NCI-H1436 treated with DMSO at 0.1 percent for 48 hours (cell line): ENCODE results near the gene MAP4K2.

Experiments used
- DNase-seq: peaks from one replicate; lab custom pipeline; 2025; lab: John Stamatoyannopoulos, UW

Gene MAP4K2

DNA sequence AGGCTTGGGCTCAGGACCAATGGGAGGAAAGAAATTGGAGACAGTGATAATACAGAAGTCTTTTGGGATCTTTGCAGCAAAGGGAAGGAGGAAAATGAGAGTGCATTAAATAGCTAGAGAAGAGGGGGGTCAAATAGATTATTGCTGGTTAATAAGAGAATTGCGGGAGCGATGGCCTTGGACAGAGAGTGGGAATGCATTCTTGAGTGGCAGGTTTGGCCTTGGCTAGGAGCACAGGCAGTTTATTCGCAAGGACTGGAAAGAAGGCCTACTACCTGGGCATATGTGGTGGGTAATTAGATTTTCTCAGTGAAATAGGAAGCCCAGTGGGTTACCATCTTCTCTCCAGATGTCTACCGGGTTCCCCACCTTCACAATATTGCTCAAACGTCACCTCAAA lies 10.8 kb upstream of the MAP4K2 start:
- no peak for DNase-seq

DNA sequence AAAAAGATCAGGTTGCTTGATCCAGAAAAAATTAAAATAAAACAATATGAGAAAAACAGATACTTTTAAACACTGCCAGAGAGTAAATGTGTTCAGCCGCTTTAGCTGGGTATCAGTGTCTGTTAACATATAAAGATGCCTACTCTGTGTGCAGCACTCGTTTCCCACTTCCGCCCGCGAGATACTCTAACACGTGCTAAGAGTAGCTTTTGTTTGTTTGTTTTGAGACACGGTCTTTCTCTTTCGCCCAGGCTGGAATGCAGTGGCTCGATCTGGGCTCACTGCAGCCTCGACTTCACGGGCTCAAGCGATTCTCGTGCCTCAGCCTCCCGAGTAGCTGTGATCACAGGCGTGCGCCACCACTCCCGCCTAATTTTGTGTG lies 7.9 kb upstream of the MAP4K2 start:
- DNase-seq: no peak

DNA sequence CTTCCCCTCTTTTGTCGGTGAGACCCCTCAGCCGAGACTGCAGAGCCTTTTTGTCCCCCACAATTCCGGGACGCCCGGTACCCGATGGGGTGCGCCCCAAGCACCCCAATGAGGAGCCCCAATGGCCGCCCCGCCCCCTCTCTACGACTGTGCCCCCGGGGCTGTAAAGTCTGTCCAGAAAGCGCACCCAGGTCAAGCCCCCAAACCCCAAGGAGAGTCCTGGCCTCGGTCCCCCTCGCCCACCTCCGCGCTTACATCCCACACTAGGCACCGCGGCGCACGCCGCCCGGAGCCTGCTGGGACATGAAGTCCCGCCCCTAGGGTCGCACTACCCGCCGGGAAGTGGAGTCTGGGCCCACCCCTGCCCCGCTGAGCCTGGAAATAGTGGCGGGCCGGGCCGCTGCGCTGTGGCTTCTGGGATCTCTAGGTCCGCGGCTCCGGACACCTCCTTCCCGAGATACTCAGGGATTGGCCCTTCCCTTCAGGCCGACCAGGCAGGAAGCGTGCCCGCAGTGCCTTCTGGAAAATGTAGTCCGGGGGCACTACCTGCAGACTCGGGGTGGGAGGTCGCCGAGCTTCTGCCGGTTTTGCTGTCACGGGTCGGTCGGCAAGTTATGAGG lies 7.4 kb upstream of the MAP4K2 start, which contains the start of gene MEN1:
Gene MEN1, minus strand, starts transcription at position 281 of the 620 bp plus-strand sequence. CDS start 442 bp downstream, outside the sequence.
- DNase-seq: peak; percentile 88

- DNase-seq: no peak
Measured at GRCh38 chr11:64809781-64810241, 6.8 kb upstream of the MAP4K2 start.

DNA sequence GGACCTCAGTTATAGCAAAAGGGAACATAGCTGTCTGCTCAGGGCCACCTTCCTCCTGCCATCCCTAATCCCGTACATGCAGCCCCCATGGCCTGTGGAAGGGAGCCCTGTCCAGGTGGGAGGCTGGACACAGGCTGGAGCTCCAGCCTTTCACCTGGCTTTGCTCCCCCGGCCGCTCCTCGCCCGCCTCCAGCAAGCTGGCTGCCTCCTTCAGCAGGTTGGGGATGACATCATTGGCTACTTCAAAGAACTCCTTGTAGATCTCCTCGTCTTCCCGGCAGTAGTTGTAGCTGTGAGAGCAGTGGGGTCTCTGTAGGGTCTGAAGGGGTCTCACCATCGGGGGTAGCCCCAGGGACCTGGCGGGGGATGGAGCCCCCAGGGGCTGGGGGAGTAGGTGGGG lies 2.5 kb upstream of the MAP4K2 start:
- no peak for DNase-seq

GRCh38 chr11:64804346-64805210 lies 1.6 kb upstream of the MAP4K2 start:
- no peak for DNase-seq

DNA sequence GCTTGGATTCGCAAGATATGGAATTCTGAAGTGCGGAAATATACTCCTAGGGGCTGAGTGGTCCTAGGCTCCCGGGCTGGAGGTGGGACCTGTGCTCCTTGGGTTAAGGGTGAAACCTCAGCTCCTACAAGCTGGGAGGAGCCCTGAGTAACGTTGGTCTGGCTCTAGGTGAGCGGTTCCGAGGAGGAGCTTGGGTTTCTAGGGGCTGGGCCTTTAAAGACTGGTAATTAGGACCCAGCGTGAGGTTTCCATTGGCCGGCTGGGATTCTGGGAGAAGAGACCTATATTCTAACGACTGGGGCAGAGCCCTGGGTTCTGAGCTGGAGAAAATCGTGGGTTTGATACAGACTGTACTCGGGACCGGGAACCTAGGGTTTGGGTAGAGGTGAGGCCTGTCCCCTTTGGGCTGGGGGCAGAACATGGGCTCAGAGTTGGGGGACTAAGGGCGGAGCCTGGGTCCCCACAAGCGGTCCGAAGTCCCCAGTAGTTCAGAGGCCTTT lies 882 bp upstream of the MAP4K2 start:
- DNase-seq: no peak

DNA sequence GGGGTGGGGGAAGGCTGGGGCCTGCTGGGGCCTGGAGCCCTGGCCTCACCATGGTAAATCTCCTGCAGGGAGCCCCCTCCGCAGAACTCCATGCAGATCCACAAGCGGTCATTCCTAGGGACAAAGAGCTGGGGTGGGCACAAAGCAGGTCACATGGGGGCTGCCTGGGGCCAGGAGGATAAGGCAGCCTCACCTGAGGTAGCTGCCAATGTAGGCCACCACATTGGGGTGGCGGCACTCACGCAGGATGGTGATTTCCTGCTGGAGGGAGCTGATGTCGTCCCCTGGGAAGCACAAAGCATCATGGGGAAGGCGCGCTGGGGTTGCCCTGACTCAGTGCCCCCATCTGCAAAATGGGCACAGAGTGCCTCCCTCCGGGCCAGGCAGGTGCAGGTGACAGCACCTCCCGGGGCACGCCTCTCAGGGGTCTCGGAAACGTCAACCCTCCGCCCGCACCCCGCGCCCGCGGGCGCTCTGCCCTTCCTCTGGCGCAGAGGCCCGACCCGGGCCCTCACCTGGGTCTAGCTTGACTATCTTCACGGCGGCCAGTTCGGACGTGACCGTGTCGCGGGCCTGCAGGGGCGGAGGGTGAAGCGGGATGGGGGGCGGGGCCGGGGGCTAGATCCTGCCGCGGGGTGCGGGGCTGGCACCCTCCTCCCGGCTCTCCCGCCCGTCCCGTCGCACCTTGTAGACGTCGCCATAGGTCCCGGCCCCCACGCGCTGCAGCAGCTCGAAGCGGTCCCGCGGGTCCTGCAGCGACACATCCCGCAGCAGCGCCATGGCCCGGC lies 450 bp downstream of the MAP4K2 start:
- no peak for DNase-seq

DNA sequence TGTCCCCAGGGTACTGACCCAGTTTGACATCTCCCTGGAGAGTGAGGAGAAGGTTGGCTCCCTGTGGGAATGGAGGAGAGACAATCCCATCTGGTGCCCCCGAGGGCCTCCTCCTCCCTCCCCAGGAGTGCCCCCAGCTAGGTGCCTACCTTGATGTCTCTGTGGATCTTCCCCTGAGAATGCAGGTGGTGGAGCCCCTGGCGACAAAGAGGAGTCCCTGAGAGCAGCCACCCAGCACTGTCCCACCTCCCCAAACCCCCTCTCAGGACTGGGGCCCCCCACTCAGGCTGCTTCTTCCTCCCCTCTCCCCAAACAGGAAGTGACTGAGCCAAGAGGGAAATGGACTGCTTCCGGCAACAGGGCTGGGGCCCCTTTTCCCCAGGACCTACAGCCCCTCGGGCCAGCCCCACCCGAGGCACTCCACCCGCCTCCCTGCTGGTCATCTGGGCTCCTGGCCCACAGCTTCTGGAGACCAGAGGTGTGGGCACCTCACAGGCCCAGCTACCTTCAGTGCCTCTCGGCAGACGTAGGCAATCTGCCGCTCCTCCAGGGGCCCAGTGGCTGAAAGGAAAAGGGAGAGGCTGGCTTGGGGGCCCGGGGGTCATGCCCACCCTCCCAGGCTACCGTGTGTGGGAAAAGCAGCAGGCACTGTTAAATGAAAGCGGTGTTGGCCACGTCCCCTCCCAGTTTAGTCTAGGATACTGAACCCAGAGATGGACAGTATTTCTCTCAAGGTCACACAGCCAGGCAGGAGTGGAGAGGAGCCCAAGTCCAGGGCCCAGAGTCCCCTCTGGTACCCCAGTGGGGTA lies 1.2 kb downstream of the MAP4K2 start:
- DNase-seq: no peak

DNA sequence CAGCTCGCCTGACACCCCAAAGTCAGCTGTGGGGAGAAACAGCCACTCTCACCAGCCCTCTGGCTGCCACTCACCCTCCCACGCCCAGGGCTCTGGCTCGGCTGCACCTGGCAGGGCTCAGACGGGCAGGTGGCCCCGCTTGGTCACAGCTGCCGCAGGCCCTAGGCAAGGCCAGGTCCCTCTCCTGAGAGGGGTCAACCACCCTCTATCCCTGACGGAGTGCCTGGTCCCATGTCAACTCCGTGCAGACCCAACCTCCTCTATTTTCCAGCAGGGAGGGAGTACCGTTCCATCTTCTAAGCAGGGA lies 1.9 kb downstream of the MAP4K2 start:
- DNase-seq: no peak

DNA sequence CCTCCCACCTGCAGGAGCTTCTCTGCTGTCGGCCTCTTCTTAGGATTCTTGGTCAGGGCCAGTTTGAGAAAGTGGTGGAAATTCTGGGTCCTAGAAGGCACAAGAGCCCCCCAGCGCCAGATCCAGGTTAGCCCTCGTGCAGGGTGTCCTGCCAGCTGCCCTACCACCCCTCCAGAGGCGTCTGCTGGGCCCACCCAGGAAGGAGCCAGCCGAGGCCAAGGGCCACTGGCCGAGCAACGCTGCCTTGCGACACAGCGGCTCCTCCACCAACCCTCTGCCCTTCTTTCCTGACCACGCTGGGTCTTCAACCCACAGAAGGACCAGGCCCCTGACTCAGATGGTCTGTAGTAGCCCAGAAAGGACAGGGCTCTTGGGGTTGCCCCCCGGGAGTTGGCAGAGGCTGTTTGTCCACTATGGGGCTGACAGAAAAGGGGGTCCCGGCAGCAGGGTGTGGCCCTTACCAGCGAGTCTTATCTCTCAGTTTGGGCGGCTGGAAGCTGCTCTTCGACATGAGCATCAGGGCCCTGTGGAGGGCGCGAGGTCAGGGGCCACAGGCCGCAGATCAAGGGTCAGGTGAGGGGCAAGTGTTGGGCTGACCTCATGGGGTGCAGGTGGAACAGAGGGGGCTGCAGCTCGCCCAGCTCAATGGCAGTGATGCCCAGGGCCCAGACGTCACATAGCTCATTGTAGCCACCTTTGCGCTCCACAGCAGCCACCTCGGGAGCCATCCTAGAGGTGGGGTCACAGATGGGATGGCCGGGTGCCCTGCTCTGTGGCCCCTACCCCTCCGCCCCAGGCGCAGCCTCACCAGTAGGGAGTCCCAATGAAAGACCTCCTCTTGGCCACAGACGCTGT lies 2.5 kb downstream of the MAP4K2 start:
- DNase-seq: no peak

DNA sequence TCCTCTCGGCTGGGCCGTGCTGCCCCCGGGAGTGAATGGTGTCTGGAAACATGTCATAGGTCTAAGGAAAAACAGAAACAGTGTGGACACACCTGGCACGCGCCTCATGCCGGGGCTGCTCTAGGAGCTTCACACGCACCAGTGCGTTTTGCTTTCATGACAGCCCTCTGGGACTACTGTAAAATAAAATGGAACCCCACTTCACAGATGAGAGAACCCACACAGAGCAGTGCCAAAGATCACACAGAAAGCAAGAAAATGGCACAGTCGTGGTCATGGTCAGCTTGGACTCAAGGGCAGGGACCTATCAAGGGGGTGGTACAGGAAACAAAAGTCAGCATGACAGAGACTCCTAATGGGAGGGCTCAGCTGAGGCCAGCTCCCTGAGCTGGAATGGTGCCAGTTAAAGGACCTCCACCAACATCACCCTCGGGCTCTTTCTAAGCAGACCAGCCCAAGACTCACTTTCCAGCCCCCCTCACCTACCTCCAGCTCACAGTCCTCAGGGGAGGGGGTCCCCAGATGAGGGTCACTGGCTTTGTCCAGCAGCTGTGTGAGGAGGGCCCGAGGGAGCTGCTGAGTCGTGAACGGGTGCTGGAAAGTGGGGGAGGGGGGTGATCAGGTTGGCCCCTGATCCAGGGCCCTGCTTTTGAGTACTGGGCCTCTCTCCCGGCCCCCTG lies 3.3 kb downstream of the MAP4K2 start:
- DNase-seq: no peak

GRCh38 chr11:64799256-64799622 lies 3.8 kb downstream of the MAP4K2 start:
- no peak for DNase-seq

DNA sequence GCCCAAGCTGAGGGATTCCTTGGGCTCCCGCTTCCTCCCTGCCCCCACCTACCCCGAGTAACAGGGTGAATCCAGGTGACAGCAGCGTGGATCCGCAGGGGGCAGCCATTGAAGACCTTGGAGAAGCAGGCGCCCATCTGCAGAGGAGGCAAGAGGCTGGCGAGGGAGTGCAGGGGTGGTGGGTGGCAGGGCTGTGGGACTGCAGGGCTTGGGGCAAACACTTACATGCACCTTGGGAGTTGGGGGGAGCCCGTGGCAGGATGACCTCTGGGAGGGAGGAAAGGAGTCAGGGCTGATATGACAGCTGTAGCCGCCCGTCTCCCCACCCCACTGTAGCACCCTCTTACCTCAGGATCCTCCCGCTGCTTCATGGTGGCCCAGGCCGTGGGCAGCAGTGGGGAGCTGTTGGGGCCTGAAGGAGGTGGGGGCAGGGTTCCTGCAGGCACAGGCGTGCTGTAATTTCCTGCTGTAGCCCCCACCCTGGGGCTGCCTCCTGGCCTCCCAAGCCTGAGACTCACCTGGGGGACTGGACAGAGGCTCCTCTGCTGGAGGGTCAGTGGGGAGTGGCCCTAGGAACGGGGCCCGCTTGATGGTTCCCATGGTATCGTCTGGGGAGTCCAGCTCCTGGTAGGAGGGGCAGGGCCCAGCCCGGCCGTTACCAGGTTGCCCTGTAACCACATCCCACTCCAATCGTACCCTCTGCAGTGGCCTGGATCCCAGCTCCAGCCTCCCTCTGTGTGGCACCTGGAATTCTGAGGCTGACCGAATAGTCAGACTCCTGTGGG lies 6.1 kb downstream of the MAP4K2 start:
- DNase-seq: no peak

DNA sequence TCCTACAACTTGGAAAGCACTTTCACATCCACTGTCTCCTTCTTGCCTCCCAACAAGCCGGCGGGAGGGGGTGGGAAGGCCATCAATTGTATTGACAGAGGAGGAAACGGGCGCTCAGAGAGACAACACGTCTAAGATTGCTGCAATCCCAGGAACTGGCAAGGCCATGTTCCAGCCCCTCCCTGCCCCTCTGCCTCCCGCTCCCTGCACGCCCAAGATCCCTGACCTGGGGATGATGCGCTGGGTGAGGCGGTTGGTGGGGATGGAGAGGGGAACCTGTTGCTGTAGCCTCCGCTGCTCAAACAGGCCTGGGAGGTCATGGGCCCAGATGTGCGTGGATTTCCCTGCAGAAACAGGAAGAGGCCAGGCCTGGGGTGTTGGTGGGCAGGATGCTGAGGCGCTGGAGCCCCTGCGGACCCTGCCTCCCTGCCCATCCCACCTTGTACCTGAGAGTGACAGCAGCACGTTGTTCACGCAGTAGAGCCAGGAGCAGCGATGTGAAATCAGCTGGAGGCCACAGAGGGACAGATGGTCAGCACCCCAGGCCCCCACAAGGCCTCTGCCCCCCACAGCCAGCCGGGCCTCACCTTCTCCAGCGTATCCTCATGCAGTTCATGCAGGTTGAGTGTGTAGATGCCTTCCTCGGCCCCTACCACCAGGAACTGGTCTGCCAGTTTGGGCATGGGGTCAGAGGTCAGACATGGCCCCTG lies 6.8 kb downstream of the MAP4K2 start:
- no peak for DNase-seq

- DNase-seq: no peak
Measured at GRCh38 chr11:64794526-64794925, 8.5 kb downstream of the MAP4K2 start.

- DNase-seq: no peak
Measured at GRCh38 chr11:64793271-64794160, 9.5 kb downstream of the MAP4K2 start.

DNA sequence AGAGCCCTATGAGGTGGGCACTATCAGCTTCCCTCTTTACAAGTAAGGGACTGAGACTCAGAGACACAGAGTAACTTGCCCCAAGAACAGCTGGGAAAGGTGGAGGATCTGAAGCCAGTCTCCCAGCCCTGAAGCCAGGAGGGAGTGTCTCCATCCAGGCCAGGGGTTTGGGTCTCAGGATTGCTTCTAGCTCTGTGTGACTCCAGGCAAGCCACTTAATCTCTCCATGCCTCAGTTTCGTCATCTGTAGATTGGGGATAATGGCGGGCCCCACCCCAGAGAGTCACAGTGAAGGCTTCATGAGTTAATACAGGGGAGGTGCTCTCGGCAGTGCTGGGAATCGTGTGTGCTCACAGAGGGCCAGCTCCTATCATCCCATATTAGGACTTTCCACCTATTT lies 10.5 kb downstream of the MAP4K2 start:
- DNase-seq: no peak
